Activated naive CD4-positive, alpha-beta T cell treated with anti-CD3 and anti-CD28 coated beads, Interleukin-2, amount 50 U/mL, for 24 hours (primary cell): ENCODE results near the gene MSH3.
"Not testable (repeated sequence)": the region's sequence is repeated elsewhere in the genome, so short reads cannot be mapped to it uniquely, and the experiment has no call there.

Source experiments
- H3K27ac Mint-ChIP-seq: one replicate; pipeline ENCODE4 v1.8.0; 2021; ENCODE audit warnings: mild to moderate bottlenecking, mixed read lengths
- H3K27me3 Mint-ChIP-seq: one replicate; pipeline ENCODE4 v1.8.0; 2021; ENCODE audit warnings: mixed read lengths
- H3K36me3 Mint-ChIP-seq: one replicate; pipeline ENCODE4 v1.8.0; 2021; ENCODE audit warnings: mixed read lengths
- H3K4me1 Mint-ChIP-seq: one replicate; pipeline ENCODE4 v1.8.0; 2021; ENCODE audit warnings: mixed read lengths
- H3K4me3 Mint-ChIP-seq: one replicate; pipeline ENCODE4 v1.8.0; 2021; ENCODE audit warnings: mild to moderate bottlenecking, mixed read lengths
- H3K9me3 Mint-ChIP-seq: one replicate; pipeline ENCODE4 v1.8.0; 2021; ENCODE audit warnings: mixed read lengths

Gene MSH3

GRCh38 chr5:80883390-80883789, 228.9 kb downstream of the MSH3 start:
- Mint-ChIP-seq H3K4me1 (peaks cover 13% of the 10 kb centered on the region), H3K36me3 (peaks cover 14% of the 10 kb centered on the region)
- not testable (repeated sequence) for H3K9me3 Mint-ChIP-seq, H3K4me3 Mint-ChIP-seq, H3K27ac Mint-ChIP-seq, H3K27me3 Mint-ChIP-seq

DNA sequence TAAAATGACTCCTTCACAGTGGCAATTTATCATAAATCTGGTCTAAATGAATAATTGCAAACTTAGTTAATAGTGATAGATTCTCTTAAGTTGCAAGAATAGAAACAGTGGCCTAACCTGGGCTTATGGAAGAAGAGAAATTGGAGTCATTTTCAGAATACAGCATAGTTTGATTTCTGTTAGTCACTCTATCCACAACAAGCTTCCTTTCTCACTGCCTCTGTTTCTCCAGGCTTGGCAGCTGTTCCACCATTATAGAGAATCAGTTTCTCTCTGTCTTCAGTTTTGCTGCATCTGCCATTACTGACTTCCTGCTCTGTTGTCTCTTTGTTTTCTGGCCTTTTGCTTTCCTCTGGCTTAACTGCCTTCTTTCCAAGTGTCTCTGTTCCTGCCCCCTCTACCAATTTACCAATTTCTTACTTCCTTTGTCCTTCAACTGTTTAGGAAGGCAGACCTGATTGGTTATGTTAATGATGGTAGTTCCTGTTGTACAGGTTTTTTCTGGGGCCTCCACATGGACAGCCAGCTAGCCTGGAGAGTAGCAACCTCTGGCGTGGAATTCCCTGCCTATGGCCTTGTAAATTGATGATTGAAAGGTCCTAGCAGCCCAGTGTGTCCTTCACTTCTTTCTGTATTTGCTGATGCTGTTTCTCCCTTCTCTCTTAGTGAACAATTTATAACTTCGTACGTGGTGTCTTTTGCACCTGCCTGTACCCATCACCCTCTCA, 229.8 kb downstream of the MSH3 start:
- Mint-ChIP-seq H3K27ac (peak overlapping the region; percentile 81), H3K4me1 (peaks cover 13% of the 10 kb centered on the region), H3K9me3 (no peaks in the 10 kb centered on the region), H3K4me3 (no peak overlapping the region), H3K27me3 (no peaks in the 10 kb centered on the region), H3K36me3 (peaks cover 15% of the 10 kb centered on the region)

- peaks cover 19% of the 10 kb centered on the region for H3K36me3 Mint-ChIP-seq
- peak overlapping the region; percentile 81 for H3K27ac Mint-ChIP-seq
- no peaks in the 10 kb centered on the region for H3K9me3 Mint-ChIP-seq
- no peak overlapping the region for H3K4me3 Mint-ChIP-seq
- H3K27me3 Mint-ChIP-seq: no peaks in the 10 kb centered on the region
- H3K4me1 Mint-ChIP-seq: peaks cover 13% of the 10 kb centered on the region
Measured at GRCh38 chr5:80884929-80885328, 230.5 kb downstream of the MSH3 start.

GRCh38 chr5:80885396-80886000, 231.0 kb downstream of the MSH3 start:
- H3K4me1 Mint-ChIP-seq: peaks cover 13% of the 10 kb centered on the region

DNA sequence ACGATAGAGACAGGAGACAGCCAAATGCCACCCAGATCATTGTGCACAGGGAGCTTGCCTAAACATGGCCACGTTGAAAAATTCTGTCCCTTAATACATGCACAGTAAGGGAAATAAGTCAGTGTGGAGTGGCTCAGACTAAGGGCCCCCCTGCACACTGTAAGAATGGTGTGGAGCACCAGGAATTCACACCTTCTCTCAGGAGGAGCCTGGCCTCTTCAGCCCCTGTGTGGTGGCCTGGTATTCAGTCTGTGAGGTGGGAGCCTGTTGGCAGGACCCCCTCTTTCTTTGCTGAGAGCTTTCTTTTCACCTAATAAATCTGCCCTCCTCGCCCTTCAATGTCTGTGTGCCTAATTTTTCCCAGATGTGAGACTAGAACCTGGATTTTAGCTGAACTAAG, 239.6 kb downstream of the MSH3 start:
- peaks cover 5% of the 10 kb centered on the region for H3K9me3 Mint-ChIP-seq
- H3K4me3 Mint-ChIP-seq: no peak overlapping the region
- peaks cover 21% of the 10 kb centered on the region for H3K36me3 Mint-ChIP-seq
- no peak overlapping the region for H3K27ac Mint-ChIP-seq
- no peaks in the 10 kb centered on the region for H3K4me1 Mint-ChIP-seq
- H3K27me3 Mint-ChIP-seq: no peaks in the 10 kb centered on the region

More at GRCh38 chr5:80885396-80886000, 231.0 kb downstream of the MSH3 start:
- Mint-ChIP-seq H3K4me3 (no peak overlapping the region), H3K27me3 (no peaks in the 10 kb centered on the region), H3K9me3 (peaks cover 2% of the 10 kb centered on the region), H3K36me3 (peaks cover 20% of the 10 kb centered on the region), H3K27ac (peak overlapping the region; percentile 53)

DNA sequence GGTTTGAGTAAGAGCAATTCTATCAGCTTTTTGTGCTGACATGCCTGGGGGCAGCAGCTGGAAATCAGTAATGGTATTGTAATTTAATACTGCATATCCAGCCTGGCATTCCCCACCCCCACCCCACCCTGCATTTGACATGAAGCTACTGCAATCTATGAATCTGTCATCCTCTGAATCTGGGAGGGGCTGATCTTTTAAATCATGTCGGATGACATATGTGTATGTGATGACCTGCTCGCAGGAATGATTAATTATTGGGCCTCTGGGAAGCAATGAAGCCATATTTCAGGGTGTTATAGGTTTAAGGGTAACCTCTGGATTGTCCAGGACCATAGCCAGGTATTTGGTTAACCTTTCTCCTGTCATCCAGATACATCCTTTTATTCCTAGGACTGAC, 241.1 kb downstream of the MSH3 start:
- H3K27ac Mint-ChIP-seq: no peak overlapping the region
- H3K27me3 Mint-ChIP-seq: no peaks in the 10 kb centered on the region
- H3K36me3 Mint-ChIP-seq: peaks cover 21% of the 10 kb centered on the region

DNA sequence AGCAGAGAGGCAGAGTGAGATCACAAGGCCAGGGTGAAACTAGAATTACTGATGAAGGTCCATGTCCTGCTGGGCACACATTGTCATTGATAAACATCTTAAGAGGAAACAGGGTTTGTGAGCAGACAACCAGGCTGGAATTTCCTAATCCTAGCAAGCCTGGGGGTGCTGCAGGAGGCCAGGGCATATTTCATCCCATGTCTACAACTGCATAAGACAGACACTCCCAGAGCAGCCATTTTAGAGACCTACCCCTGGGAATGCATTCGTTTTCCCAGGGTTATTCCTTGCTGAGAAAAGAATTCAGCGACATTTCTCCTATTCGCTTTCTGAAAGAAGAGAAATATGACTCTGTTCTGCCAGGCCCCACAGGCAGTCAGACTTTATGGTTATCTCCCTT, 248.2 kb downstream of the MSH3 start:
- not testable (repeated sequence) for H3K4me3 Mint-ChIP-seq, H3K4me1 Mint-ChIP-seq, H3K9me3 Mint-ChIP-seq, H3K27me3 Mint-ChIP-seq, H3K27ac Mint-ChIP-seq
- peaks cover 27% of the 10 kb centered on the region for H3K36me3 Mint-ChIP-seq

More for the DNA sequence above, 241.1 kb downstream of the MSH3 start:
- Mint-ChIP-seq H3K4me3 (no peak overlapping the region), H3K4me1 (no peaks in the 10 kb centered on the region), H3K9me3 (peaks cover 3% of the 10 kb centered on the region)

- H3K36me3 Mint-ChIP-seq: peaks cover 23% of the 10 kb centered on the region
- no peak overlapping the region for H3K4me3 Mint-ChIP-seq
- H3K27me3 Mint-ChIP-seq: no peaks in the 10 kb centered on the region
Measured at GRCh38 chr5:80904533-80905187, 250.2 kb downstream of the MSH3 start.

DNA sequence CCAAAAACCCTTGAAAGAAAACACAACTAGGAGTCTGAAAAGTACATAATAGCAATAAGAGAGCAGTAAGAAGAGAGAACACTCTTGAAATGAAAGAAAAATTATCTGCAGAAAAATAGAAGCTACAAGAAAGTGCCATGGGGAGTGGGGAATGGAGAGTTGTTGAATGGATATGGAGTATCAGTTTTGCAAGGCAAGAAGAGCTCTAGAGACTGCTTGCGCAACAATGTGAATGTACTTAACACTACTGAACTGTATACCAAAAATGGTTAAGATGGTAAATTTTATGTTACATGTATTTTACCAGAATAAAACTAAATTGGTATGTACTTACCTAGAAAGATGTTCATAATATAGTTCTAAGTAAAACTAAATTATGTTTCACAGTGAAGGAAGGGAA, 251.0 kb downstream of the MSH3 start:
- peaks cover 6% of the 10 kb centered on the region for H3K9me3 Mint-ChIP-seq
- H3K4me3 Mint-ChIP-seq: no peak overlapping the region
- H3K27ac Mint-ChIP-seq: no peak overlapping the region
- no peaks in the 10 kb centered on the region for H3K27me3 Mint-ChIP-seq
- peaks cover 22% of the 10 kb centered on the region for H3K36me3 Mint-ChIP-seq
- no peaks in the 10 kb centered on the region for H3K4me1 Mint-ChIP-seq

More at GRCh38 chr5:80904533-80905187, 250.2 kb downstream of the MSH3 start:
- H3K27ac Mint-ChIP-seq: no peak overlapping the region
- peaks cover 6% of the 10 kb centered on the region for H3K9me3 Mint-ChIP-seq
- no peaks in the 10 kb centered on the region for H3K4me1 Mint-ChIP-seq

DNA sequence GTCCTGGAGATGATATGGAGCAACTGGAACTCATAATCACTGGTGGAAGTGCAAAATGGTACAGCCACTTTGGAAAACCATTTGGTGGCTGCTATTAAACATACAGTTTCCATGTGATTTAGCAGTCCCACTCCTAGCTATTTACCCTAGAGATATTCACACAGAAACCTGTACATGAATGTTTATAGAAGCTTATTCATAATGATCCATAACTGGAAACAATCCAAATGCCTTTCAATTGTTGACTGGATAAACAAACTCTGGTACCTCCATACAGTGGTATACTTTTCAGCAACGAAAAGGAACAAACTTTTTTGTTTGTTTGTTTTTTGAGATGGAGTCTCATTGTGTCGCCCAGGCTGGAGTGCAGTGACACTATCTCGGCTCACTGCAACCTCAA, 258.0 kb downstream of the MSH3 start:
- H3K27me3 Mint-ChIP-seq: no peaks in the 10 kb centered on the region
- H3K27ac Mint-ChIP-seq: no peak overlapping the region
- H3K36me3 Mint-ChIP-seq: peaks cover 5% of the 10 kb centered on the region

GRCh38 chr5:80915716-80916115, 261.3 kb downstream of the MSH3 start:
- H3K27me3 Mint-ChIP-seq: no peaks in the 10 kb centered on the region
- H3K4me3 Mint-ChIP-seq: no peak overlapping the region
- H3K36me3 Mint-ChIP-seq: peaks cover 5% of the 10 kb centered on the region
- H3K4me1 Mint-ChIP-seq: peaks cover 6% of the 10 kb centered on the region
- peaks cover 6% of the 10 kb centered on the region for H3K9me3 Mint-ChIP-seq
- no peak overlapping the region for H3K27ac Mint-ChIP-seq

More for the DNA sequence above, 258.0 kb downstream of the MSH3 start:
- Mint-ChIP-seq H3K4me1 (peaks cover 2% of the 10 kb centered on the region), H3K9me3 (peaks cover 6% of the 10 kb centered on the region), H3K4me3 (no peak overlapping the region)

DNA sequence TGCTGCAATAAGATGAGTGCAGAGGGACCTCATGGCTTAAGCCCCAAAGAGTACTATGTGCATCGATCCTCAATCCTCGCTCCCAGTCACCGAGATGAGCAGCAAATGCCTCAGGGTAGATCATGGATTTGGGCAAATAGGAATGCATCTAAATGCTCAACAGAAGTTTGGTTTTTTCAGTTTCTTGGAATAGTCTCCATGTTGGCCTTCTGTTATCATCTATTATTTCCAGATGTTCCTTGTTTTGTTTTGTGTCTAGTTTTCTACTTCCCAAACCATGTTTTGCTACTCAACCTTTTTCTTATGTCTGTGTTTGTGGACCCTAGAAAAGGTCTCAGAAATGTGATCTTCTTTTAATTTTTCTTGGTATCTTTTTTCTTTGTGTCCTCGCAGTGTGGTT, 262.2 kb downstream of the MSH3 start:
- Mint-ChIP-seq H3K4me1 (peaks cover 6% of the 10 kb centered on the region), H3K9me3 (peaks cover 6% of the 10 kb centered on the region), H3K4me3 (no peak overlapping the region), H3K36me3 (peaks cover 5% of the 10 kb centered on the region), H3K27ac (no peak overlapping the region), H3K27me3 (no peaks in the 10 kb centered on the region)

DNA sequence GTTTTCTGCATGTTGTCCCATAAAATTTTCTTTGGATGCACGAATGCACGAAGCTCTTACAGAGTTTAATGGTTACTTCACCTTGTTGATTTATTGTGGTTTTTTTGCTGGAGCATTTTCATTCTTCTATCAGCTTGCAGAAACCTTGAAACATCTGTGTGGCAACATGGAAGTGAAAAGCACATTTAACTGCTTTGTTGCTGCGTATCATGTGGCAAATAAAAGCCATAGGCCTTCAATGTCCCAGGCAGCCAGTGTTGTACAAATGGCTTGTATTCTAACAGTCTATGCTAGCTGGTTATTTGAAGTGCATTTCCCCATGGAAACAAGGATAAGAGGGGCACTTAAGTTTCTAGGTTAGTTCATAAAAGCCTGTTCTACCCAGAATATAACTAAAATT, 263.2 kb downstream of the MSH3 start:
- peaks cover 2% of the 10 kb centered on the region for H3K36me3 Mint-ChIP-seq
- H3K27ac Mint-ChIP-seq: no peak overlapping the region
- H3K4me1 Mint-ChIP-seq: peaks cover 6% of the 10 kb centered on the region

GRCh38 chr5:80919678-80920196, 265.3 kb downstream of the MSH3 start:
- peaks cover 6% of the 10 kb centered on the region for H3K4me1 Mint-ChIP-seq
- no peak overlapping the region for H3K27ac Mint-ChIP-seq
- no peaks in the 10 kb centered on the region for H3K9me3 Mint-ChIP-seq
- H3K36me3 Mint-ChIP-seq: peaks cover 3% of the 10 kb centered on the region
- H3K27me3 Mint-ChIP-seq: no peaks in the 10 kb centered on the region
- H3K4me3 Mint-ChIP-seq: no peak overlapping the region

More for the DNA sequence above, 263.2 kb downstream of the MSH3 start:
- H3K4me3 Mint-ChIP-seq: no peak overlapping the region
- H3K9me3 Mint-ChIP-seq: no peaks in the 10 kb centered on the region
- no peaks in the 10 kb centered on the region for H3K27me3 Mint-ChIP-seq

- Mint-ChIP-seq H3K36me3 (peaks cover 3% of the 10 kb centered on the region), H3K27me3 (no peaks in the 10 kb centered on the region), H3K27ac (no peak overlapping the region), H3K4me1 (peaks cover 6% of the 10 kb centered on the region), H3K9me3 (no peaks in the 10 kb centered on the region), H3K4me3 (no peak overlapping the region)
Measured at GRCh38 chr5:80920333-80920732, 265.9 kb downstream of the MSH3 start.

DNA sequence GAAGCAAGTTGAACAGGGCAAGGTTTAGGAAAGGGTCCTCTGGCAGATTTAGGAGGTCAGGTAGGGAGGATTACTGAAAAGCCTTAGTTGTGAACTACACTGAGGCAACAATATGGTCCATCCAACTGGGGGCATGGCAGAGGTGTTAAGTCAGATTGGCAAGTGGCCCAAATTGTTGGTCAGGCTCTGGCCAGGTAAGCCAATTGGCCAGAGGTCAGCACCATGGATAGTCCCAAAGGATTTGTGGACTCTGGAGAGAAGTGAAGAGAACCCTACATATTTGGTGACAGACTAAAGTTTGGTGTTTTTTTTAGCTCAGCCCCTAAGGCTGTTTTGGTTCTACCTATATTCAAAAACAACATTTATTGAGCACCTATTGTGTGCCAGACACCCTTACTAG, 266.6 kb downstream of the MSH3 start:
- no peak overlapping the region for H3K4me3 Mint-ChIP-seq
- no peaks in the 10 kb centered on the region for H3K27me3 Mint-ChIP-seq
- H3K4me1 Mint-ChIP-seq: peaks cover 6% of the 10 kb centered on the region
- no peaks in the 10 kb centered on the region for H3K9me3 Mint-ChIP-seq
- peaks cover 3% of the 10 kb centered on the region for H3K36me3 Mint-ChIP-seq
- H3K27ac Mint-ChIP-seq: no peak overlapping the region
